ENCODE measurements around the gene OR51F2.
"Not testable (repeated sequence)": the region's sequence is repeated elsewhere in the genome, so short reads cannot be mapped to it uniquely, and the experiment has no call there.

OR51F2 gene

GRCh38 chr11:4821021-4821420 lies at the start of gene OR51F2:
Gene OR51F2, plus strand, starts transcription at chr11:4821321. Its CDS starts 101 bp downstream, at chr11:4821422.
- Histone ChIP-seq H3K9ac (ENCODE audit: low read length) (no peak within 1 kb of the TSS), H3K4me1 (ENCODE audit: control insufficient read depth, low read depth, low read length) (no peaks in the 10 kb centered on the region)

DNA sequence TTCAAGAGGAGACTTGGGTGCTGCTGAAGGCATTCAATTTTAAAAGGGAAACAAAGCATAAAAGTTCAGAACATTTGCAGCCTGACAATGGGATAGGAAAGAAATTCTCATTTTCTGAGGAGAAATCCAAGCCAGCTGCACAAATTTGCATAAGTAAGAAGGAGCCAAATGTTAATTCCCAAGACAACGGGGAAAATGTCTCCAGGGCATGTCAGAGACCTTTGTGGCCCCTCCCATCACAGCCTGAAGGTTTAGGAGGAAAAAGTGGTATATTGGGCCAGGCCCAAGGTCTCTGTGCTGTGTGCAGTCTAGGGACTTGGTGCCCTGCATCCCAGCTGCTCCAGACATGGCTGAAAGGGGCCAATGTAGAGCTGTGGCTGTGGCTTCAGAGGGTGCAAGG lies 38.7 kb upstream of the OR51F2 start:
- H3K9me3 ChIP-seq (ENCODE audit: control insufficient read depth, low read depth, low read length): no peaks in the 10 kb centered on the region
- H3K4me3 ChIP-seq (ENCODE audit: low read length): no peak overlapping the region
- no peaks in the 10 kb centered on the region for H3K36me3 ChIP-seq (ENCODE audit: control insufficient read depth, low read depth, low read length)
- no peaks in the 10 kb centered on the region for H3K4me1 ChIP-seq (ENCODE audit: control insufficient read depth, low read depth, low read length)
- no peak overlapping the region for H3K27ac ChIP-seq (ENCODE audit: low read length)
- no peaks in the 10 kb centered on the region for H3K27me3 ChIP-seq (ENCODE audit: control insufficient read depth, insufficient read depth, low read length)
- no peak overlapping the region for H3K9ac ChIP-seq (ENCODE audit: low read length)

More at GRCh38 chr11:4821021-4821420, at the start of gene OR51F2:
- Histone ChIP-seq H3K27ac (ENCODE audit: low read length) (no peak within 1 kb of the TSS), H3K4me3 (ENCODE audit: low read length) (no peak within 1 kb of the TSS), H3K27me3 (ENCODE audit: control insufficient read depth, insufficient read depth, low read length) (no peaks in the 10 kb centered on the region), H3K36me3 (ENCODE audit: control insufficient read depth, low read depth, low read length) (no peaks in the 10 kb centered on the region), H3K9me3 (ENCODE audit: control insufficient read depth, low read depth, low read length) (no peaks in the 10 kb centered on the region)

DNA sequence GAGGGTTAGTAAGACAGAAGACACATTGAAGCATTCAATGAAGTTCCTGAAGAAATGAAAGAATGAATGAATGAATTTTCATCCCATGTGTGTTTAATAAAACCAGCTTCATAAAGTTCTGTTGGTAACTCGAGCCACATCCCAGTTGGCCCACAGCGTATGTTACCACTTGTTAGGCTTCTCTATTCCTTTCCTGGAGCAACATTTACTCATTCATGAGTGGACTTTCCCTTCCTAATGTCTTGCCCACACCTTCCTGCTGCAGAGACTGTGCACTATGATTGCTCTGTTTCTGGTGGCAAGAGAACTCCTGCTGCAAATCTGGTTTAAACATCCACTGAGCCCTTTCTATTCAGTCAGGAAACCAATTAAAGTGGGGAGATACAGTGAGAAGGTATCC lies 23.9 kb upstream of the OR51F2 start:
- Histone ChIP-seq H3K4me1 (ENCODE audit: control insufficient read depth, low read depth, low read length) (no peaks in the 10 kb centered on the region), H3K27me3 (ENCODE audit: control insufficient read depth, insufficient read depth, low read length) (no peaks in the 10 kb centered on the region), H3K27ac (ENCODE audit: low read length) (no peak overlapping the region), H3K4me3 (ENCODE audit: low read length) (no peak overlapping the region), H3K36me3 (ENCODE audit: control insufficient read depth, low read depth, low read length) (no peaks in the 10 kb centered on the region), H3K9me3 (ENCODE audit: control insufficient read depth, low read depth, low read length) (no peaks in the 10 kb centered on the region), H3K9ac (ENCODE audit: low read length) (no peak overlapping the region)

DNA sequence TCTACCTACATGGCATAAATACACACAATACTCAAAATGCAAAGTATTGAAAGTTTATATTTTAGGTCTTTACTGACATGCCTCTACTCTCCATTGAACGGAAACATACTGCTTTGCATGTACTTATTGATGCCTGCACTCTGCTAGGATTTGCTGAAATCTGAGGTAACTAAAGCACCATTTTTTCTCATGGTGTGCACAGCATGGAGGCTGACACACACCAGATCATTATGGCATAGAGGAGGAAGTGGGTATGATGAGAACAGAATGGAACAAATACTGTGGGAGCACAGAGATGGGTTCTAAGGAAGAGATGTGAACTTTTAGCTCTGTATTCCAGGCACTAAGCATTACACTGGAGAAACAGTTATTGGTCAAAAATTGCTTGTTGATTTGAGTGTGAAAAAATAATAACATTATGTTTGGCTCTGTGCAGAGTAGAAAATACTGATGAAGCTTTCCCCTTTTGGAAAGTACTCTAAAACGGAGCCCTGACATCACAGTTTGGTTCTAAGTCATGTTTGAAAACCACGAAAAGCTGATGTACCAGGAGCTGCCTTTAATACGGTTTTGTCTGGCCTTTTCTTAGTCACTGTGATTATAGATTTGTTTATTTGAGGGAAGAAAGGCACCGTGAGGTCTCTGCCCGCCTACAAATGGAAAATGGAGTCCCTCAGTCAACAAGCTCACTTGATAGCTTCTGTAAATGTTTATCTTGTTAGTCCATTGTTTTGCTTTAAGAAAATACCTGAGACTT lies 22.5 kb upstream of the OR51F2 start:
- Histone ChIP-seq H3K27me3 (ENCODE audit: control insufficient read depth, insufficient read depth, low read length) (no peaks in the 10 kb centered on the region), H3K27ac (ENCODE audit: low read length) (no peak overlapping the region), H3K9me3 (ENCODE audit: control insufficient read depth, low read depth, low read length) (no peaks in the 10 kb centered on the region), H3K36me3 (ENCODE audit: control insufficient read depth, low read depth, low read length) (no peaks in the 10 kb centered on the region), H3K4me1 (ENCODE audit: control insufficient read depth, low read depth, low read length) (no peaks in the 10 kb centered on the region), H3K9ac (ENCODE audit: low read length) (no peak overlapping the region), H3K4me3 (ENCODE audit: low read length) (no peak overlapping the region)

GRCh38 chr11:4801316-4801715 lies 19.8 kb upstream of the OR51F2 start:
- not testable (repeated sequence) for H3K36me3 ChIP-seq (ENCODE audit: control insufficient read depth, low read depth, low read length); H3K9me3 ChIP-seq (ENCODE audit: control insufficient read depth, low read depth, low read length); H3K27me3 ChIP-seq (ENCODE audit: control insufficient read depth, insufficient read depth, low read length); H3K9ac ChIP-seq (ENCODE audit: low read length); H3K4me1 ChIP-seq (ENCODE audit: control insufficient read depth, low read depth, low read length); H3K4me3 ChIP-seq (ENCODE audit: low read length); H3K27ac ChIP-seq (ENCODE audit: low read length)

DNA sequence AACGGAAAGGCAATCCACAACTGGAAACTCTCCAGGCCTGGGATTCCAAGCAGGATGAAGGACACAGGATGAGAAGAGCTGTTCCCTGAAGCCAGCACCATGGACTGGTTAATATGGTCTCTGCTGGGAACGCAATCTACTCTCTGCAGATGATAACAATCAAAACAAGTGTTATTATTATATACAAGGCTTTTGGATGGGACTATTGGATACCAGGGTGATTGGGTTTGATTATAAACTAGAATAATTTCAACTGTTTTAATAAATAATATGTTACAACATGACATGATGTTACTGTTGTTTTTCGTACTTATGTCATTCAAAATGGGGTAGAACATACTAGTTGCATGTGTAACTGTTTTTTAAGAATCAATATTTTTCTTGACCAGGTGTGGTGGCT lies 16.8 kb upstream of the OR51F2 start, which contains the start of gene OR52R1:
Gene OR52R1 (minus strand): TSS at position 101 of the 400 bp plus-strand sequence. CDS start 0 bp downstream, at position 101.
- no peak within 1 kb of the TSS for H3K4me3 ChIP-seq (ENCODE audit: low read length)
- H3K27me3 ChIP-seq (ENCODE audit: control insufficient read depth, insufficient read depth, low read length): no peaks in the 10 kb centered on the region
- no peaks in the 10 kb centered on the region for H3K9me3 ChIP-seq (ENCODE audit: control insufficient read depth, low read depth, low read length)
- H3K9ac ChIP-seq (ENCODE audit: low read length): no peak within 1 kb of the TSS
- H3K36me3 ChIP-seq (ENCODE audit: control insufficient read depth, low read depth, low read length): no peaks in the 10 kb centered on the region
- no peak within 1 kb of the TSS for H3K27ac ChIP-seq (ENCODE audit: low read length)
- no peaks in the 10 kb centered on the region for H3K4me1 ChIP-seq (ENCODE audit: control insufficient read depth, low read depth, low read length)

DNA sequence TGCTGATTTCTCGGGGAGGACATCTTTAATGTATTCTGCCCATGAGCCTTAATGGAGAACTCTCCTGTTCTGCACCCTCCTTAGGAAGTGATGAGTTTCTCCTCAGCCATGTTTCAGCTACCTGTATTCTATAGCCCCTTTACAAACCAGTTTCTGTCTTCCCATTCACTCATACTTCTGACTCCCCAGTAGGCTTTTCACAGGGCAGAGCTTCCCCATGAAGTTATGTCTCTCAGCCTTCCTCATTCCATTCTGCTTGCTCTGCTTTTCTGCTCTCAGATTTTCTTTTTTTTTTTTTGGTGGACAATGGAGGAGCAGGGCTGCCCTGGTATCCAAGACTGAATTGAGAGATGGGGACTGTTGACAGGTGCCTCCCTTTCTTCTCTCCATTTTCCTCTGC lies 12.6 kb upstream of the OR51F2 start:
- no peaks in the 10 kb centered on the region for H3K4me1 ChIP-seq (ENCODE audit: control insufficient read depth, low read depth, low read length)
- H3K4me3 ChIP-seq (ENCODE audit: low read length): no peak overlapping the region
- no peaks in the 10 kb centered on the region for H3K9me3 ChIP-seq (ENCODE audit: control insufficient read depth, low read depth, low read length)
- no peaks in the 10 kb centered on the region for H3K36me3 ChIP-seq (ENCODE audit: control insufficient read depth, low read depth, low read length)
- no peaks in the 10 kb centered on the region for H3K27me3 ChIP-seq (ENCODE audit: control insufficient read depth, insufficient read depth, low read length)
- H3K9ac ChIP-seq (ENCODE audit: low read length): no peak overlapping the region
- H3K27ac ChIP-seq (ENCODE audit: low read length): no peak overlapping the region

DNA sequence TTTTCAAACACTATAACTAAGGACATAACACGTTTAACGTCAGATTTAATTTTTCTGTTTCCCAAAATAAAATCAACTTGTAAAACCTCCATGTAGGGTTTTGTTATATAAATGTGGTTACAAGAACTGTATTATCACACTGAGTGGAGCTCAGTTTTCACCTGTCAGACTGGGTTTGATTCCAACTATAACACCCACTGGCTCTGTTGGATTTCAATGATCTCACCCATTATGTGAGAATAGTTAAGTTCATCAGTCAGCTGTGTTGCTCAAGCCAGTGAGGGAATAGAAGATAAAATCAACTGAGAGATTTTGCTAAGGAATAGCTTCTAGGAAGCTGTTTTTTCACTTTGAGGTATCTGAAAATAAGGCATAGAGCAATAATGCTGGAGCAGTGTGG lies 11.9 kb upstream of the OR51F2 start:
- no peaks in the 10 kb centered on the region for H3K27me3 ChIP-seq (ENCODE audit: control insufficient read depth, insufficient read depth, low read length)
- no peaks in the 10 kb centered on the region for H3K4me1 ChIP-seq (ENCODE audit: control insufficient read depth, low read depth, low read length)
- H3K9ac ChIP-seq (ENCODE audit: low read length): no peak overlapping the region
- no peaks in the 10 kb centered on the region for H3K9me3 ChIP-seq (ENCODE audit: control insufficient read depth, low read depth, low read length)
- H3K27ac ChIP-seq (ENCODE audit: low read length): no peak overlapping the region
- H3K4me3 ChIP-seq (ENCODE audit: low read length): no peak overlapping the region
- no peaks in the 10 kb centered on the region for H3K36me3 ChIP-seq (ENCODE audit: control insufficient read depth, low read depth, low read length)

DNA sequence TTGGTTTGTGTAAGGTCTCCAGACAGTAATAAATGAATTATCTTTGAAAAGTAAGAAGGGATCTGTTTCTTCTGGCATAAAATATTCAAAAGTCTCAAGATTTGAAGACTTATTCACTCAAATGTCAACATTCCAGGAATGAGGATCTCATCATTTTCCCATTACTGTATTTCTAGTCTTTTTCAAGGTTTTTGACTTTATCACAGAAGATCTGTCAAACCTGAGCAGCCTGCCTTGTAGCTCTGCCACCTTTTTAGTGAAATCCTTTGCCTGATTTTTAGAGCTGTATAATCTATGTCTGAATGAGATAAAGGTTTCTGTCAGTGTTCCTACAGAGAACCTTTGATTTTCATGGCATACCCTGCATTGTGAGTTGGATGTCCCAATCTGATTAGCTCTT lies 4.0 kb downstream of the OR51F2 start:
- no peaks in the 10 kb centered on the region for H3K36me3 ChIP-seq (ENCODE audit: control insufficient read depth, low read depth, low read length)
- H3K9ac ChIP-seq (ENCODE audit: low read length): no peak overlapping the region
- no peaks in the 10 kb centered on the region for H3K9me3 ChIP-seq (ENCODE audit: control insufficient read depth, low read depth, low read length)
- H3K27me3 ChIP-seq (ENCODE audit: control insufficient read depth, insufficient read depth, low read length): no peaks in the 10 kb centered on the region
- H3K4me3 ChIP-seq (ENCODE audit: low read length): no peak overlapping the region
- no peaks in the 10 kb centered on the region for H3K4me1 ChIP-seq (ENCODE audit: control insufficient read depth, low read depth, low read length)
- no peak overlapping the region for H3K27ac ChIP-seq (ENCODE audit: low read length)

GRCh38 chr11:4826425-4826824 lies 5.3 kb downstream of the OR51F2 start:
- no peaks in the 10 kb centered on the region for H3K27me3 ChIP-seq (ENCODE audit: control insufficient read depth, insufficient read depth, low read length)
- H3K9ac ChIP-seq (ENCODE audit: low read length): no peak overlapping the region
- H3K27ac ChIP-seq (ENCODE audit: low read length): no peak overlapping the region
- H3K4me1 ChIP-seq (ENCODE audit: control insufficient read depth, low read depth, low read length): no peaks in the 10 kb centered on the region
- no peaks in the 10 kb centered on the region for H3K36me3 ChIP-seq (ENCODE audit: control insufficient read depth, low read depth, low read length)
- no peak overlapping the region for H3K4me3 ChIP-seq (ENCODE audit: low read length)
- no peaks in the 10 kb centered on the region for H3K9me3 ChIP-seq (ENCODE audit: control insufficient read depth, low read depth, low read length)

- Histone ChIP-seq H3K4me3 (ENCODE audit: low read length) (no peak overlapping the region), H3K4me1 (ENCODE audit: control insufficient read depth, low read depth, low read length) (no peaks in the 10 kb centered on the region), H3K27ac (ENCODE audit: low read length) (no peak overlapping the region), H3K27me3 (ENCODE audit: control insufficient read depth, insufficient read depth, low read length) (no peaks in the 10 kb centered on the region), H3K9me3 (ENCODE audit: control insufficient read depth, low read depth, low read length) (no peaks in the 10 kb centered on the region), H3K9ac (ENCODE audit: low read length) (no peak overlapping the region), H3K36me3 (ENCODE audit: control insufficient read depth, low read depth, low read length) (no peaks in the 10 kb centered on the region)
Observed at GRCh38 chr11:4830346-4830745, 9.2 kb downstream of the OR51F2 start.

DNA sequence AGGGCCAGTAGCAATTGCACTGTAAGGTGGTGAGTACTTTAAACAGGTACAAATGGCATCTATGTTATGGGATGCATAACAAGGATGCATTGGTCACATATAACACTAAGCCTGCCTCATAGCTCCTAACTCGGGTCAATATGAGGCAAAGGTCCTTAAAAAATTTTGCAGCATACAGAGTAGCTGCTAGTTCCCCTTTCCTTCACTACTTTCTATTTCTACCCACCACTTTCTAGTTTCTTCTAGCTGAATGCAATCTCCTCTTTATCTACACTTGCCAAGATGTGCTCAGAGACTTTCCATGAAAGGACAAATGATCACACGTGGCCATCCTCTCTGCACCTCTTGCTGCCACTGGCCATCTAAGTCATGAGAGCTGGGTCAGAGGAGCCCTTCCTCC lies 9.8 kb downstream of the OR51F2 start:
- no peaks in the 10 kb centered on the region for H3K4me1 ChIP-seq (ENCODE audit: control insufficient read depth, low read depth, low read length)
- no peaks in the 10 kb centered on the region for H3K27me3 ChIP-seq (ENCODE audit: control insufficient read depth, insufficient read depth, low read length)
- no peak overlapping the region for H3K27ac ChIP-seq (ENCODE audit: low read length)
- no peaks in the 10 kb centered on the region for H3K36me3 ChIP-seq (ENCODE audit: control insufficient read depth, low read depth, low read length)
- no peaks in the 10 kb centered on the region for H3K9me3 ChIP-seq (ENCODE audit: control insufficient read depth, low read depth, low read length)
- no peak overlapping the region for H3K4me3 ChIP-seq (ENCODE audit: low read length)
- H3K9ac ChIP-seq (ENCODE audit: low read length): no peak overlapping the region

All from iPS-18a (cell line).